SK-N-SH (cell line): ENCODE results near the gene TYMS. TPM values are rescaled to one million over a fixed set of nuclear protein-coding genes. Genes with fewer than 3 reads are reported as not detected.

Source experiments
- CTCF ChIA-PET: fragments of 300-600, 350-600 bp; formaldehyde crosslinking; extraction: SDS; loops from one replicate; lab custom pipeline; 2021; lab: Yijun Ruan, JAX
- POLR2A ChIA-PET: fragments of 350-600 bp; sonication (Branson Sonifier 250); formaldehyde crosslinking; extraction: SDS; loops from one replicate; lab custom pipeline; 2020; ENCODE audit warnings: antibody characterized with exemption, inconsistent platforms; lab: Yijun Ruan, JAX
- DNase-seq: peaks from one replicate; pipeline ENCODE4 v3.0.0; 2012
- H2AFZ ChIP-seq: fragments of 200-600 bp; sonication (generic); 2 replicates; pipeline ENCODE4 v1.8.1; 2016; ENCODE audit warnings: antibody characterized with exemption, mild to moderate bottlenecking, low read depth
- H3F3A ChIP-seq: fragments of 200-600 bp; sonication (generic); replicated peaks from 2 replicates; pipeline ENCODE3; 2016; ENCODE audit warnings: antibody characterized with exemption, mild to moderate bottlenecking; ENCODE audit not compliant: insufficient read depth
- H3K27ac ChIP-seq, 2 experiments: fragments of 200-500 bp in 1 of 2; fragments of 200-600 bp in 1 of 2; sonication (Bioruptor generic) in 1 of 2; sonication (generic), shearing (Covaris generic) in 1 of 2; 2 replicates each; pipeline versions ENCODE4 v1.5.1 to v1.6.1; 2014 to 2016; ENCODE audit warnings: low read depth in 2 of 2, inconsistent platforms in 1 of 2, low read length in 1 of 2, mild to moderate bottlenecking in 1 of 2, mixed read lengths in 1 of 2
- H3K27me3 ChIP-seq: fragments of 200-600 bp; sonication (generic), shearing (Covaris generic); 2 replicates; pipeline ENCODE4 v1.6.1; 2016; ENCODE audit warnings: mixed run types; ENCODE audit not compliant: insufficient read depth
- H3K36me3 ChIP-seq, 2 experiments: fragments of 200-500 bp in 1 of 2; fragments of 200-600 bp in 1 of 2; sonication (Bioruptor generic) in 1 of 2; sonication (generic) in 1 of 2; replicated peaks in 1 of 2; 2 replicates each; pipeline versions ENCODE3 to v1.5.1; 2014 to 2016; ENCODE audit warnings: low read length in 1 of 2, mild to moderate bottlenecking in 1 of 2; ENCODE audit not compliant: insufficient read depth in 2 of 2, control insufficient read depth in 1 of 2
- H3K4me1 ChIP-seq, 2 experiments: fragments of 200-500 bp in 1 of 2; fragments of 200-600 bp in 1 of 2; sonication (Bioruptor generic) in 1 of 2; sonication (generic), shearing (Covaris generic) in 1 of 2; 2 replicates each; pipeline versions ENCODE4 v1.5.1 to v1.6.1; 2014 to 2016; ENCODE audit warnings: low read depth in 1 of 2, low read length in 1 of 2, mixed run types in 1 of 2; ENCODE audit not compliant: insufficient read depth in 2 of 2, control insufficient read depth in 1 of 2
- H3K4me2 ChIP-seq: fragments of 200-600 bp; sonication (generic), shearing (Covaris generic); 2 replicates; pipeline ENCODE4 v1.6.1; 2017; ENCODE audit warnings: mixed run types
- H3K4me3 ChIP-seq, 2 experiments: fragments of 200-500 bp in 1 of 2; fragments of 200-600 bp in 1 of 2; sonication (Bioruptor generic) in 1 of 2; sonication (generic), shearing (Covaris generic) in 1 of 2; 2 replicates each; pipeline versions ENCODE4 v1.5.1 to v1.8.1; 2014 to 2016; ENCODE audit warnings: low read depth in 2 of 2, inconsistent platforms in 1 of 2, low read length in 1 of 2, mild to moderate bottlenecking in 1 of 2, mixed read lengths in 1 of 2, moderate library complexity in 1 of 2
- H3K79me2 ChIP-seq: fragments of 200-600 bp; sonication (generic); 2 replicates; pipeline ENCODE4 v1.8.1; 2017; ENCODE audit warnings: mild to moderate bottlenecking; ENCODE audit not compliant: insufficient read depth
- H3K9ac ChIP-seq: fragments of 200-600 bp; sonication (generic); 2 replicates; pipeline ENCODE4 v1.6.1; 2017; ENCODE audit warnings: mixed run types
- H3K9me2 ChIP-seq: fragments of 200-600 bp; sonication (generic); 2 replicates; pipeline ENCODE4 v1.6.1; 2017; ENCODE audit warnings: mixed run types
- H3K9me3 ChIP-seq: fragments of 200-600 bp; sonication (generic); 2 replicates; pipeline ENCODE4 v1.6.1; 2017; ENCODE audit warnings: mixed run types, mild to moderate bottlenecking, moderate library complexity
- H4K20me1 ChIP-seq: fragments of 200-600 bp; sonication (generic); 2 replicates; pipeline ENCODE4 v1.6.1; 2017; ENCODE audit warnings: mild to moderate bottlenecking, mixed run types; ENCODE audit not compliant: insufficient read depth
- CHD2 ChIP-seq: fragments of 150-350 bp; IDR thresholded peaks from 2 replicates; pipeline ENCODE4 v1.6.1; 2018; ENCODE audit warnings: low read length; ENCODE audit not compliant: partially characterized antibody
- FOXM1 ChIP-seq: IDR thresholded peaks from 2 replicates; pipeline ENCODE4 v1.4.0; 2012; ENCODE audit warnings: low read depth, mild to moderate bottlenecking
- GABPA ChIP-seq: IDR thresholded peaks from 2 replicates; pipeline ENCODE4 v1.4.0; 2012; ENCODE audit warnings: low read depth, mild to moderate bottlenecking
- GATA2 ChIP-seq: sonication (generic); formaldehyde crosslinking; IDR thresholded peaks from 2 replicates; pipeline ENCODE4 v1.5.0; 2020; ENCODE audit warnings: mild to moderate bottlenecking, missing genetic modification reagents
- MXI1 ChIP-seq: IDR thresholded peaks from 2 replicates; pipeline ENCODE4 v1.6.1; 2012; ENCODE audit warnings: mild to moderate bottlenecking, low read depth, low read length, improper control_type of control experiment
- POLR2AphosphoS5 ChIP-seq: IDR thresholded peaks from 2 replicates; pipeline ENCODE4 v1.6.1; 2012; ENCODE audit warnings: low read depth, low read length
- REST ChIP-seq: IDR thresholded peaks from 2 replicates; pipeline ENCODE4 v1.6.1; 2012; ENCODE audit warnings: mild to moderate bottlenecking, low read depth, low read length, moderate library complexity
- SIN3A ChIP-seq: IDR thresholded peaks from 2 replicates; pipeline ENCODE4 v1.6.1; 2012; ENCODE audit warnings: low read depth, mild to moderate bottlenecking, low read length, moderate library complexity, borderline replicate concordance
- TAF1 ChIP-seq: IDR thresholded peaks from 2 replicates; pipeline ENCODE4 v1.6.1; 2012; ENCODE audit warnings: low read depth, mild to moderate bottlenecking, low read length, moderate library complexity, borderline replicate concordance
- TEAD4 ChIP-seq: IDR thresholded peaks from 2 replicates; pipeline ENCODE4 v1.4.0; 2012; ENCODE audit warnings: mild to moderate bottlenecking, borderline replicate concordance; ENCODE audit not compliant: insufficient read depth
- ZBTB33 ChIP-seq: IDR thresholded peaks from 2 replicates; pipeline ENCODE4 v1.4.0; 2012; ENCODE audit warnings: low read depth, borderline replicate concordance
- WGBS: methylation state at CpG from one replicate; pipeline ENCODE4 v1.1.6; 2017; ENCODE audit warnings: low lambda C conversion rate; 5-methylcytosine and 5-hydroxymethylcytosine counted together
- polyA plus RNA-seq, 3 experiments: library from polyadenylated mRNA; depleted of rRNA; stranded (reverse); fragments of >200 nt; gene quantifications; 2 replicates each; pipeline ENCODE4 v1.2.3, GENCODE V29; 2012
- TF ChIP-seq, protein P1 (sequence below): IDR thresholded peaks from 2 replicates; pipeline ENCODE4 v1.4.0; 2012; ENCODE audit warnings: low read depth
- TF ChIP-seq, protein P2 (sequence below): fragments of 150-350 bp; IDR thresholded peaks from 2 replicates; pipeline ENCODE4 v1.6.1; 2016; ENCODE audit warnings: mild to moderate bottlenecking, low read depth, low read length

The TYMS gene
- polyA plus RNA-seq, 1 of the 3 experiments (the other 2 are of a cell fraction) = 101 TPM

DNA sequence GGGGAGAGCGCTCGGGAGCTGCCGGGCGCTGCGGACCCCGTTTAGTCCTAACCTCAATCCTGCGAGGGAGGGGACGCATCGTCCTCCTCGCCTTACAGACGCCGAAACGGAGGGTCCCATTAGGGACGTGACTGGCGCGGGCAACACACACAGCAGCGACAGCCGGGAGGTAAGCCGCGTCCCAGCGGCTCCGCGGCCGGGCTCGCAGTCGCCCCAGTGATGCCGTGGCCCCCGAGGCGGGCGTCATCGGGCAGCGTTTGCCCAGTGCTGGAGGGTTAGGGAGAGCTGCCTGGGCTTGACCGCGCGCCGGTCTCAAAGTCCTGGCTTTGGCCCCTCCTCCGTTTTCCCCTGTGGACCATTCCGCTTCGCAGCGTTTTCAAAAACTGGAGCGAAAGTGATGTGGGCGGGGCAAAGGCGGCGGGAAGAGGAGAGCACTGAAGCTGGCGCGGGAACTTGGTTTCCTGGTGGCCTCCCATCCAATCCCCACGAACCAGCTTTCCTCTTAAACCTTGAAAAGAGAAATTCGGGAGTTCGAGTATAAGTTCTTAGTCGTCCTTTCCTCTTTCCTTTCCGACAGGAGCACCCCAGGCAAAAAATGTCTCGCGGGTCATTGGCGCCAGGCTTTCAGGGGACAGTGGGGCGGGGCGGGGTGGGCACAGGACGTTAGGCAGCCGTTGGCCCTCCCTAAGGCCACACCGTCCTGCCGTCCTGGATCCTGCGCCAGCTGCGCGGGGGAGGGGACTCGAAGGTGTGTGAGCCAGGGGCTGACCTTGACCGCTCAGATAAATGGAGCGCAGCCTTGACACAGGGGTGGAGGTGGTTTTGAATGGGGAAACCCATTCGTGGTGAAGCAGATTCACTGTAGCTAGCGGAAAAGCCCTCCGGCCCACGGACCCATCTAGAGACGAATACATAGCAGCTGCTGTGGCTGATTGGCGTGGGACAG lies 821 bp downstream of the TYMS start:
- ChIA-PET POLR2A (interaction anchor here (0.6 to 2.0 kb wide), 2 partner anchors 390 to 428 kb away, joined by 4 to 5 read pairs; partner anchors contain the start of gene THOC1), CTCF (interaction anchor here (1.1 to 2.5 kb wide), 7 partner anchors 9 to 175 kb away, joined by 3 to 7 read pairs (median 4); no protein-coding TSS in a partner anchor)
- H3K4me2 ChIP-seq = peak overlapping the region; percentile 83
- H3K36me3 ChIP-seq = peaks cover 20 to 21% of the 10 kb centered on the region in 2 experiments
- H3K9ac ChIP-seq = peak overlapping the region; percentile 81
- TF ChIP-seq SIN3A (peak; percentile 96), TAF1 (peak; percentile 66; the same call in 1 of the 2 replicates), ZBTB33 (0 out of 2 replicates have a peak, but pooled peaks have one; percentile 5), GABPA (no peak), MXI1 (peak; percentile 71; the same call in 1 of the 2 replicates), CHD2 (no peak), REST (peak; percentile 53; the same call in 1 of the 2 replicates), FOXM1 (no peak), GATA2 (CRISPR knock-in tag) (no peak), POLR2AphosphoS5 (peak; percentile 65; the same call in 1 of the 2 replicates), TEAD4 (no peak)
- TF ChIP-seq, protein P1, sequence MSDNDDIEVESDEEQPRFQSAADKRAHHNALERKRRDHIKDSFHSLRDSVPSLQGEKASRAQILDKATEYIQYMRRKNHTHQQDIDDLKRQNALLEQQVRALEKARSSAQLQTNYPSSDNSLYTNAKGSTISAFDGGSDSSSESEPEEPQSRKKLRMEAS = peak; percentile 69
- TF ChIP-seq, protein P2, sequence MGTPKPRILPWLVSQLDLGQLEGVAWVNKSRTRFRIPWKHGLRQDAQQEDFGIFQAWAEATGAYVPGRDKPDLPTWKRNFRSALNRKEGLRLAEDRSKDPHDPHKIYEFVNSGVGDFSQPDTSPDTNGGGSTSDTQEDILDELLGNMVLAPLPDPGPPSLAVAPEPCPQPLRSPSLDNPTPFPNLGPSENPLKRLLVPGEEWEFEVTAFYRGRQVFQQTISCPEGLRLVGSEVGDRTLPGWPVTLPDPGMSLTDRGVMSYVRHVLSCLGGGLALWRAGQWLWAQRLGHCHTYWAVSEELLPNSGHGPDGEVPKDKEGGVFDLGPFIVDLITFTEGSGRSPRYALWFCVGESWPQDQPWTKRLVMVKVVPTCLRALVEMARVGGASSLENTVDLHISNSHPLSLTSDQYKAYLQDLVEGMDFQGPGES = no peak
- H3K4me3 ChIP-seq = peak overlapping the region; percentile 81 to 91
- no peaks in the 10 kb centered on the region for H4K20me1 ChIP-seq
- H2AFZ ChIP-seq = peak overlapping the region; percentile 97
- H3K27ac ChIP-seq = peak overlapping the region; percentile 62 to 91
- 7% methylated on average over 23 of the region's 72 CpGs for WGBS
- peak; percentile 89 for DNase-seq
- no peaks in the 10 kb centered on the region for H3K27me3 ChIP-seq
- no peaks in the 10 kb centered on the region for H3F3A ChIP-seq
- no peaks in the 10 kb centered on the region for H3K9me2 ChIP-seq
- H3K79me2 ChIP-seq = peaks cover 43% of the 10 kb centered on the region
- H3K4me1 ChIP-seq = peaks cover 0 to 8% of the 10 kb centered on the region in 2 experiments; a peak in 2 of 4 replicates
- no peaks in the 10 kb centered on the region for H3K9me3 ChIP-seq
